Epidermal melanocyte (primary cell): Measurements from ENCODE around the gene PCA3.

Source experiments
- DNase-seq: peaks from one replicate; pipeline ENCODE4 v3.0.0; 2011; ENCODE audit warnings: low spot score; ENCODE audit not compliant: insufficient read length

Gene PCA3

GRCh38 chr9:76756941-76757673 lies 7.1 kb upstream of the PCA3 start:
- no peak for DNase-seq

GRCh38 chr9:76758476-76758875 lies 5.8 kb upstream of the PCA3 start:
- DNase-seq: no peak

- no peak for DNase-seq
Measured at GRCh38 chr9:76759732-76760131, 4.5 kb upstream of the PCA3 start.

- no peak for DNase-seq
Measured at GRCh38 chr9:76761448-76761847, 2.8 kb upstream of the PCA3 start.

GRCh38 chr9:76766126-76766525 lies 1.9 kb downstream of the PCA3 start:
- no peak for DNase-seq

- no peak for DNase-seq
Measured at GRCh38 chr9:76772686-76773445, 8.6 kb downstream of the PCA3 start.

GRCh38 chr9:76784881-76785280 lies 20.6 kb downstream of the PCA3 start:
- DNase-seq: no peak

- DNase-seq: no peak
Measured at GRCh38 chr9:76785501-76785900, 21.3 kb downstream of the PCA3 start.

GRCh38 chr9:76787677-76788076 lies 23.4 kb downstream of the PCA3 start:
- no peak for DNase-seq

GRCh38 chr9:76789840-76790239 lies 25.6 kb downstream of the PCA3 start:
- no peak for DNase-seq

GRCh38 chr9:76793784-76794431 lies 29.7 kb downstream of the PCA3 start:
- no peak for DNase-seq

- DNase-seq: no peak
Measured at GRCh38 chr9:76796296-76796695, 32.1 kb downstream of the PCA3 start.

- DNase-seq: no peak
Measured at GRCh38 chr9:76798527-76798926, 34.3 kb downstream of the PCA3 start.

- DNase-seq: no peak
Measured at GRCh38 chr9:76799473-76799872, 35.2 kb downstream of the PCA3 start.

GRCh38 chr9:76800901-76801300 lies 36.7 kb downstream of the PCA3 start:
- DNase-seq: no peak

GRCh38 chr9:76803083-76803482 lies 38.8 kb downstream of the PCA3 start:
- no peak for DNase-seq

GRCh38 chr9:76803762-76804161 lies 39.5 kb downstream of the PCA3 start:
- no peak for DNase-seq

- no peak for DNase-seq
Measured at GRCh38 chr9:76808636-76809035, 44.4 kb downstream of the PCA3 start.

GRCh38 chr9:76810377-76810957 lies 46.2 kb downstream of the PCA3 start:
- no peak for DNase-seq

GRCh38 chr9:76812591-76812990 lies 48.4 kb downstream of the PCA3 start:
- DNase-seq: no peak

GRCh38 chr9:76817489-76817888 lies 53.3 kb downstream of the PCA3 start:
- no peak for DNase-seq

GRCh38 chr9:76818271-76818670 lies 54.0 kb downstream of the PCA3 start:
- DNase-seq: peak; percentile 36
